NK-92 (cell line): ENCODE data around the gene PLAU.
"Not testable (repeated sequence)": the region's sequence is repeated elsewhere in the genome, so short reads cannot be mapped to it uniquely, and the experiment has no call there.

ENCODE experiments used
- DNase-seq: peaks from one replicate; lab custom pipeline; 2025; ENCODE audit not compliant: unreplicated experiment; lab: John Stamatoyannopoulos, UW

PLAU gene

GRCh38 chr10:73948947-73949633 lies 38.2 kb downstream of the PLAU start:
- no peak for DNase-seq

- DNase-seq, result no peak
Observed at GRCh38 chr10:73950155-73950948, 39.4 kb downstream of the PLAU start.

GRCh38 chr10:73953665-73954064 lies 42.7 kb downstream of the PLAU start:
- DNase-seq, result no peak

- DNase-seq, result no peak
Observed at GRCh38 chr10:73954737-73955136, 43.8 kb downstream of the PLAU start.

GRCh38 chr10:73955719-73956118 lies 44.8 kb downstream of the PLAU start:
- no peak for DNase-seq

- DNase-seq, result no peak
Observed at GRCh38 chr10:73956476-73957359, 45.8 kb downstream of the PLAU start.

GRCh38 chr10:73959484-73960243 lies 48.7 kb downstream of the PLAU start:
- no peak for DNase-seq

GRCh38 chr10:73962386-73962785 lies 51.5 kb downstream of the PLAU start:
- DNase-seq, result no peak

- DNase-seq, result not testable (repeated sequence)
Observed at GRCh38 chr10:73963533-73963932, 52.6 kb downstream of the PLAU start.

GRCh38 chr10:73964743-73965142 lies 53.8 kb downstream of the PLAU start:
- no peak for DNase-seq

GRCh38 chr10:73965267-73965889 lies 54.4 kb downstream of the PLAU start:
- DNase-seq, result not testable (repeated sequence)

GRCh38 chr10:73965890-73966768 lies 55.2 kb downstream of the PLAU start:
- DNase-seq, result no peak

- DNase-seq, result no peak
Observed at GRCh38 chr10:73967022-73967429, 56.1 kb downstream of the PLAU start.
